SK-N-SH (cell line): ENCODE measurements around the gene MUC5B. TPM values are rescaled to one million over a fixed set of nuclear protein-coding genes. Genes with fewer than 3 reads are reported as not detected.

Experiments
- CTCF ChIA-PET: fragments of 300-600, 350-600 bp; formaldehyde crosslinking; extraction: SDS; loops from one replicate; lab custom pipeline; 2021; lab: Yijun Ruan, JAX
- POLR2A ChIA-PET: fragments of 350-600 bp; sonication (Branson Sonifier 250); formaldehyde crosslinking; extraction: SDS; loops from one replicate; lab custom pipeline; 2020; ENCODE audit warnings: antibody characterized with exemption, inconsistent platforms; lab: Yijun Ruan, JAX
- DNase-seq: peaks from one replicate; pipeline ENCODE4 v3.0.0; 2012
- H2AFZ ChIP-seq: fragments of 200-600 bp; sonication (generic); 2 replicates; pipeline ENCODE4 v1.8.1; 2016; ENCODE audit warnings: antibody characterized with exemption, mild to moderate bottlenecking, low read depth
- H3F3A ChIP-seq: fragments of 200-600 bp; sonication (generic); replicated peaks from 2 replicates; pipeline ENCODE3; 2016; ENCODE audit warnings: antibody characterized with exemption, mild to moderate bottlenecking; ENCODE audit not compliant: insufficient read depth
- H3K27ac ChIP-seq, 2 experiments: fragments of 200-500 bp in 1 of 2; fragments of 200-600 bp in 1 of 2; sonication (Bioruptor generic) in 1 of 2; sonication (generic), shearing (Covaris generic) in 1 of 2; 2 replicates each; pipeline versions ENCODE4 v1.5.1 to v1.6.1; 2014 to 2016; ENCODE audit warnings: low read depth in 2 of 2, inconsistent platforms in 1 of 2, low read length in 1 of 2, mild to moderate bottlenecking in 1 of 2, mixed read lengths in 1 of 2
- H3K27me3 ChIP-seq: fragments of 200-600 bp; sonication (generic), shearing (Covaris generic); 2 replicates; pipeline ENCODE4 v1.6.1; 2016; ENCODE audit warnings: mixed run types; ENCODE audit not compliant: insufficient read depth
- H3K36me3 ChIP-seq, 2 experiments: fragments of 200-500 bp in 1 of 2; fragments of 200-600 bp in 1 of 2; sonication (Bioruptor generic) in 1 of 2; sonication (generic) in 1 of 2; replicated peaks in 1 of 2; 2 replicates each; pipeline versions ENCODE3 to v1.5.1; 2014 to 2016; ENCODE audit warnings: low read length in 1 of 2, mild to moderate bottlenecking in 1 of 2; ENCODE audit not compliant: insufficient read depth in 2 of 2, control insufficient read depth in 1 of 2
- H3K4me1 ChIP-seq, 2 experiments: fragments of 200-500 bp in 1 of 2; fragments of 200-600 bp in 1 of 2; sonication (Bioruptor generic) in 1 of 2; sonication (generic), shearing (Covaris generic) in 1 of 2; 2 replicates each; pipeline versions ENCODE4 v1.5.1 to v1.6.1; 2014 to 2016; ENCODE audit warnings: low read depth in 1 of 2, low read length in 1 of 2, mixed run types in 1 of 2; ENCODE audit not compliant: insufficient read depth in 2 of 2, control insufficient read depth in 1 of 2
- H3K4me2 ChIP-seq: fragments of 200-600 bp; sonication (generic), shearing (Covaris generic); 2 replicates; pipeline ENCODE4 v1.6.1; 2017; ENCODE audit warnings: mixed run types
- H3K4me3 ChIP-seq, 2 experiments: fragments of 200-500 bp in 1 of 2; fragments of 200-600 bp in 1 of 2; sonication (Bioruptor generic) in 1 of 2; sonication (generic), shearing (Covaris generic) in 1 of 2; 2 replicates each; pipeline versions ENCODE4 v1.5.1 to v1.8.1; 2014 to 2016; ENCODE audit warnings: low read depth in 2 of 2, inconsistent platforms in 1 of 2, low read length in 1 of 2, mild to moderate bottlenecking in 1 of 2, mixed read lengths in 1 of 2, moderate library complexity in 1 of 2
- H3K79me2 ChIP-seq: fragments of 200-600 bp; sonication (generic); 2 replicates; pipeline ENCODE4 v1.8.1; 2017; ENCODE audit warnings: mild to moderate bottlenecking; ENCODE audit not compliant: insufficient read depth
- H3K9ac ChIP-seq: fragments of 200-600 bp; sonication (generic); 2 replicates; pipeline ENCODE4 v1.6.1; 2017; ENCODE audit warnings: mixed run types
- H3K9me2 ChIP-seq: fragments of 200-600 bp; sonication (generic); 2 replicates; pipeline ENCODE4 v1.6.1; 2017; ENCODE audit warnings: mixed run types
- H3K9me3 ChIP-seq: fragments of 200-600 bp; sonication (generic); 2 replicates; pipeline ENCODE4 v1.6.1; 2017; ENCODE audit warnings: mixed run types, mild to moderate bottlenecking, moderate library complexity
- H4K20me1 ChIP-seq: fragments of 200-600 bp; sonication (generic); 2 replicates; pipeline ENCODE4 v1.6.1; 2017; ENCODE audit warnings: mild to moderate bottlenecking, mixed run types; ENCODE audit not compliant: insufficient read depth
- CHD2 ChIP-seq: fragments of 150-350 bp; IDR thresholded peaks from 2 replicates; pipeline ENCODE4 v1.6.1; 2018; ENCODE audit warnings: low read length; ENCODE audit not compliant: partially characterized antibody
- ELF1 ChIP-seq: IDR thresholded peaks from 2 replicates; pipeline ENCODE4 v1.4.0; 2012
- EP300 ChIP-seq, 2 experiments: IDR thresholded peaks; 2 replicates each; pipeline versions ENCODE4 v1.4.0 to v1.6.1; 2012; ENCODE audit warnings: borderline replicate concordance in 1 of 2, low read depth in 1 of 2, low read length in 1 of 2
- FOSL2 ChIP-seq: IDR thresholded peaks from 2 replicates; pipeline ENCODE4 v1.4.0; 2012; ENCODE audit warnings: low read depth, mild to moderate bottlenecking, moderate library complexity, borderline replicate concordance
- GATA2 ChIP-seq: sonication (generic); formaldehyde crosslinking; IDR thresholded peaks from 2 replicates; pipeline ENCODE4 v1.5.0; 2020; ENCODE audit warnings: mild to moderate bottlenecking, missing genetic modification reagents
- MEF2A ChIP-seq: IDR thresholded peaks from 2 replicates; pipeline ENCODE4 v1.4.0; 2012; ENCODE audit warnings: low read depth, borderline replicate concordance
- NFIC ChIP-seq: IDR thresholded peaks from 2 replicates; pipeline ENCODE4 v1.4.0; 2012; ENCODE audit warnings: borderline replicate concordance
- NRF1 ChIP-seq: IDR thresholded peaks from 2 replicates; pipeline ENCODE4 v1.6.1; 2012; ENCODE audit warnings: low read depth, mild to moderate bottlenecking, low read length
- POLR2AphosphoS5 ChIP-seq: IDR thresholded peaks from 2 replicates; pipeline ENCODE4 v1.6.1; 2012; ENCODE audit warnings: low read depth, low read length
- RAD21 ChIP-seq: IDR thresholded peaks from 2 replicates; pipeline ENCODE4 v1.6.1; 2012; ENCODE audit warnings: mild to moderate bottlenecking, low read length
- RCOR1 ChIP-seq: fragments of 150-350 bp; IDR thresholded peaks from 2 replicates; pipeline ENCODE4 v1.6.1; 2017; ENCODE audit warnings: antibody characterized with exemption, low read length
- RXRA ChIP-seq: IDR thresholded peaks from 2 replicates; pipeline ENCODE4 v1.4.0; 2012; ENCODE audit warnings: low read depth, mild to moderate bottlenecking, borderline replicate concordance
- SMC3 ChIP-seq: IDR thresholded peaks from 2 replicates; pipeline ENCODE4 v1.6.1; 2012; ENCODE audit warnings: low read depth, low read length, improper control_type of control experiment
- TCF12 ChIP-seq: IDR thresholded peaks from 2 replicates; pipeline ENCODE4 v1.4.0; 2012
- YY1 ChIP-seq: IDR thresholded peaks from 2 replicates; pipeline ENCODE4 v1.4.0; 2012; ENCODE audit warnings: low read depth, mild to moderate bottlenecking
- WGBS: methylation state at CpG from one replicate; pipeline ENCODE4 v1.1.6; 2017; ENCODE audit warnings: low lambda C conversion rate; 5-methylcytosine and 5-hydroxymethylcytosine counted together
- polyA plus RNA-seq, 3 experiments: library from polyadenylated mRNA; depleted of rRNA; stranded (reverse); fragments of >200 nt; gene quantifications; 2 replicates each; pipeline ENCODE4 v1.2.3, GENCODE V29; 2012
- TF ChIP-seq, protein P1 (sequence below): fragments of 150-350 bp; IDR thresholded peaks from 2 replicates; pipeline ENCODE4 v1.6.1; 2016; ENCODE audit warnings: mild to moderate bottlenecking, low read depth, low read length
- TF ChIP-seq, protein P2 (sequence below): IDR thresholded peaks from 2 replicates; pipeline ENCODE4 v1.4.0; 2012; ENCODE audit warnings: low read depth, borderline replicate concordance
- TF ChIP-seq, protein P3 (sequence below): IDR thresholded peaks from 2 replicates; pipeline ENCODE4; 2012
- TF ChIP-seq, protein P4 (sequence below): IDR thresholded peaks from 2 replicates; pipeline ENCODE4 v1.4.0; 2012; ENCODE audit warnings: low read depth
- TF ChIP-seq, protein P5 (sequence below): fragments of 150-350 bp; IDR thresholded peaks from 2 replicates; pipeline ENCODE4 v1.6.1; 2017; ENCODE audit warnings: antibody characterized with exemption, low read length, low read depth, borderline replicate concordance

Gene MUC5B
- polyA plus RNA-seq, 1 of the 3 experiments (the other 2 are of a cell fraction) = not detected

DNA sequence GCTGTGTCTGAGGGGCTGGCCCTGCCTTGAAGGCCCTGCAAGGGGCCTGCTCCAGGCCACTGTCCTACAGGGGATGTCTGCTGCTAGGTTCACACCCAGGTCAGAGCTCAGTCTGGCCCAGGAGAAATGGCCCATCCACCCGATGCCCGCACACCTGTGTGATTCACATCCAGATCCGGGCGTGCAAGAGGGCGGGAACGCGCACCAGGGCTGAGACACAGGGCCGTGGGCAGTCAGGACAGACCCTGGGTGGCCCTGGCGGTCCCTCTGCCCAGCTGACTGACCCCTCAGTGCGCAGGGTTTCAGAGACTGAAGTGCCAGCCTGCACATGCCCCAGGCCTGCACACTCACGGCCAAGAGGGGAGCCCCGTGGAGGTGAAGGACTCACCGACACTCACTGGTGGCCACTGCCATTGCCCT lies 79.2 kb downstream of the MUC5B start:
- no peak overlapping the region for H3K4me3 ChIP-seq

More for the DNA sequence above, 79.2 kb downstream of the MUC5B start:
- Histone ChIP-seq H2AFZ (no peak overlapping the region), H3K9ac (no peak overlapping the region), H3K4me2 (no peak overlapping the region), H3K79me2 (peaks cover 95% of the 10 kb centered on the region), H3K36me3 (peaks cover 0 to 25% of the 10 kb centered on the region in 2 experiments), H3K27ac (no peak overlapping the region), H3K4me1 (no peaks in the 10 kb centered on the region; a peak in 1 of 4 replicates), H4K20me1 (peaks cover 52% of the 10 kb centered on the region), H3F3A (no peaks in the 10 kb centered on the region), H3K9me2 (no peaks in the 10 kb centered on the region), H3K27me3 (no peaks in the 10 kb centered on the region), H3K9me3 (no peaks in the 10 kb centered on the region)
- WGBS = 68% methylated on average over 4 of the region's 13 CpGs
- POLR2A ChIA-PET = no interaction called here
- TF ChIP-seq, protein P1, sequence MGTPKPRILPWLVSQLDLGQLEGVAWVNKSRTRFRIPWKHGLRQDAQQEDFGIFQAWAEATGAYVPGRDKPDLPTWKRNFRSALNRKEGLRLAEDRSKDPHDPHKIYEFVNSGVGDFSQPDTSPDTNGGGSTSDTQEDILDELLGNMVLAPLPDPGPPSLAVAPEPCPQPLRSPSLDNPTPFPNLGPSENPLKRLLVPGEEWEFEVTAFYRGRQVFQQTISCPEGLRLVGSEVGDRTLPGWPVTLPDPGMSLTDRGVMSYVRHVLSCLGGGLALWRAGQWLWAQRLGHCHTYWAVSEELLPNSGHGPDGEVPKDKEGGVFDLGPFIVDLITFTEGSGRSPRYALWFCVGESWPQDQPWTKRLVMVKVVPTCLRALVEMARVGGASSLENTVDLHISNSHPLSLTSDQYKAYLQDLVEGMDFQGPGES = no peak
- TF ChIP-seq EP300 (IDR thresholded peaks at IDR 0.05; ENCODE audit: borderline replicate concordance in 1 of 2, low read depth in 1 of 2, low read length in 1 of 2) (no peak), ELF1 (no peak), POLR2AphosphoS5 (no peak), RAD21 (no peak), YY1 (no peak), TCF12 (no peak), CHD2 (no peak), RCOR1 (no peak), GATA2 (CRISPR knock-in tag) (no peak), SMC3 (no peak), RXRA (no peak), FOSL2 (no peak), MEF2A (no peak), NFIC (no peak), NRF1 (no peak)
- TF ChIP-seq, protein P2, sequence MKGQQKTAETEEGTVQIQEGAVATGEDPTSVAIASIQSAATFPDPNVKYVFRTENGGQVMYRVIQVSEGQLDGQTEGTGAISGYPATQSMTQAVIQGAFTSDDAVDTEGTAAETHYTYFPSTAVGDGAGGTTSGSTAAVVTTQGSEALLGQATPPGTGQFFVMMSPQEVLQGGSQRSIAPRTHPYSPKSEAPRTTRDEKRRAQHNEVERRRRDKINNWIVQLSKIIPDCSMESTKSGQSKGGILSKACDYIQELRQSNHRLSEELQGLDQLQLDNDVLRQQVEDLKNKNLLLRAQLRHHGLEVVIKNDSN = no peak
- TF ChIP-seq, protein P3, sequence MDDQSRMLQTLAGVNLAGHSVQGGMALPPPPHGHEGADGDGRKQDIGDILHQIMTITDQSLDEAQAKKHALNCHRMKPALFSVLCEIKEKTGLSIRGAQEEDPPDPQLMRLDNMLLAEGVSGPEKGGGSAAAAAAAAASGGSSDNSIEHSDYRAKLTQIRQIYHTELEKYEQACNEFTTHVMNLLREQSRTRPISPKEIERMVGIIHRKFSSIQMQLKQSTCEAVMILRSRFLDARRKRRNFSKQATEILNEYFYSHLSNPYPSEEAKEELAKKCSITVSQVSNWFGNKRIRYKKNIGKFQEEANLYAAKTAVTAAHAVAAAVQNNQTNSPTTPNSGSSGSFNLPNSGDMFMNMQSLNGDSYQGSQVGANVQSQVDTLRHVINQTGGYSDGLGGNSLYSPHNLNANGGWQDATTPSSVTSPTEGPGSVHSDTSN = no peak
- TF ChIP-seq, protein P4, sequence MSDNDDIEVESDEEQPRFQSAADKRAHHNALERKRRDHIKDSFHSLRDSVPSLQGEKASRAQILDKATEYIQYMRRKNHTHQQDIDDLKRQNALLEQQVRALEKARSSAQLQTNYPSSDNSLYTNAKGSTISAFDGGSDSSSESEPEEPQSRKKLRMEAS = no peak
- TF ChIP-seq, protein P5, sequence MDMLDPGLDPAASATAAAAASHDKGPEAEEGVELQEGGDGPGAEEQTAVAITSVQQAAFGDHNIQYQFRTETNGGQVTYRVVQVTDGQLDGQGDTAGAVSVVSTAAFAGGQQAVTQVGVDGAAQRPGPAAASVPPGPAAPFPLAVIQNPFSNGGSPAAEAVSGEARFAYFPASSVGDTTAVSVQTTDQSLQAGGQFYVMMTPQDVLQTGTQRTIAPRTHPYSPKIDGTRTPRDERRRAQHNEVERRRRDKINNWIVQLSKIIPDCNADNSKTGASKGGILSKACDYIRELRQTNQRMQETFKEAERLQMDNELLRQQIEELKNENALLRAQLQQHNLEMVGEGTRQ = no peak
- CTCF ChIA-PET = interaction anchor here (1.0 to 1.6 kb wide), 4 partner anchors 9 to 213 kb away, joined by 4 to 8 read pairs (median 6); no protein-coding TSS in a partner anchor
- DNase-seq = no peak
